Hepatocyte (in vitro differentiated cells): ENCODE measurements around the gene CXCL3.

Experiments used
- CTCF ChIP-seq: fragments of 200-600 bp; sonication (generic); IDR thresholded peaks from 2 replicates; pipeline ENCODE4 v1.5.1; 2016; ENCODE audit warnings: antibody characterized with exemption, mild to moderate bottlenecking; ENCODE audit not compliant: poor library complexity
- EZH2 ChIP-seq: fragments of 200-600 bp; sonication (generic); IDR thresholded peaks from 2 replicates; pipeline ENCODE4 v1.6.1; 2016; ENCODE audit warnings: antibody characterized with exemption, mild to moderate bottlenecking, borderline replicate concordance

DNA sequence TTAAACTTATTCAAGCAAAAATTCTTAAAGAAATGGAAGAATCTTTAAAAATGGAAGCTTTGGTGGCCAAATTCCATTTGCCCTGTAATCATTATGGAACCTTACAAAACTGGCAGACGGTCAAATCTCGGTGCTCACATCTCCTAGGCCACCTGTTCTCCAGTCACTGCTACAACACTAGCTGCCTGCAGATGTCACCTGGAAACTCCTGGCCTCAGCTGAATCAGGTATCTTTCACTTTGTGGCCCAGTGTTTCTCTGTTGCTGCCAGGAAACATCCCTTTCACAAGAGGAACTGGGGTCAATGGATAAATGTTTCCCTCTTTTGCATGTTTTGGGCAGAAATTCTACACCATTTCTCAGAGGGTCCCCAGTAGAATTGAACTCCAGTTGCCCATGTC, 4.2 kb upstream of the CXCL3 start:
- TF ChIP-seq CTCF (peak; percentile 34), EZH2 (no peak)
